GM19455 (cell line): ENCODE data around the gene TSPAN31.
"Not testable (repeated sequence)": the region's sequence is repeated elsewhere in the genome, so short reads cannot be mapped to it uniquely, and the experiment has no call there.

ENCODE experiments used
- ATAC-seq: cut with Tn5 transposase; IDR thresholded peaks from one replicate; pipeline ENCODE4 v1.9.1; 2021; ENCODE audit not compliant: unreplicated experiment

The TSPAN31 gene

DNA sequence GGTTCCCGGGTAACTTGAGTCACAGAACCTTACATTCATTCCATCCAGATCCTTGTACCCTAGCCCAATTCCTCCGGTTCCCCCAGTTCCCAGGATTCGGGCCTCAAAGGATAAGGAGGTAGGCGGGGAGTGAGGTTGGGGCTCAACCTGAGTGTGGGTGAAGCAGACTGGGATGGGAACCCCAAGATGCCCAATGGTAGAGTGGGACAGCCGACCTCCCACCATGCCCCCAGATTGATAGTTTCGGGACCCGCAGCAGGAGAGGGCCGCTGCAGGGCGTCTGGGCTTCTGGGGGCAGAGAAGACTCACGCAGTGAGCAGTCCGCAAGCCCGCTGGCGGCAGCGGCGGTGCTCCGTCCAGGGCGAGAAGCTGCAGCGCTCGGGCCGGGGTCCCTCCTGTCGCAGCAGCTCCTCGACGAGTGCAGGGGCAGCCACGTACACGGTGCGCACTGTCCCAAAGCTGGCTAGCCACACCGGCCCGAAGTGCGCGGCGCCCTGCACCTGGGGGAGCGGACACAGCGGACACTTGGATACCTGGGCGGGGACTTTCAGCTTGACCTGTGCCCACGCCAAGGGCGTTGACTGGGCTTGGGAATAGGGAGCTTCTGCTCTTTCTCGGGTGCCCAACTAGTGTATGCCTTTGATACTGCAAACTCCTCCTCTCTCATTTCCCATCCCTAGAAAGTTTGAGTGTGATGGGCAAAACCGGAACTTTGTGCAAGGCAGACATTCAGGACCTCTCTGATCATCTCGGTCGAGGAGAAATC, 21.0 kb downstream of the TSPAN31 start:
- ATAC-seq: no peak

DNA sequence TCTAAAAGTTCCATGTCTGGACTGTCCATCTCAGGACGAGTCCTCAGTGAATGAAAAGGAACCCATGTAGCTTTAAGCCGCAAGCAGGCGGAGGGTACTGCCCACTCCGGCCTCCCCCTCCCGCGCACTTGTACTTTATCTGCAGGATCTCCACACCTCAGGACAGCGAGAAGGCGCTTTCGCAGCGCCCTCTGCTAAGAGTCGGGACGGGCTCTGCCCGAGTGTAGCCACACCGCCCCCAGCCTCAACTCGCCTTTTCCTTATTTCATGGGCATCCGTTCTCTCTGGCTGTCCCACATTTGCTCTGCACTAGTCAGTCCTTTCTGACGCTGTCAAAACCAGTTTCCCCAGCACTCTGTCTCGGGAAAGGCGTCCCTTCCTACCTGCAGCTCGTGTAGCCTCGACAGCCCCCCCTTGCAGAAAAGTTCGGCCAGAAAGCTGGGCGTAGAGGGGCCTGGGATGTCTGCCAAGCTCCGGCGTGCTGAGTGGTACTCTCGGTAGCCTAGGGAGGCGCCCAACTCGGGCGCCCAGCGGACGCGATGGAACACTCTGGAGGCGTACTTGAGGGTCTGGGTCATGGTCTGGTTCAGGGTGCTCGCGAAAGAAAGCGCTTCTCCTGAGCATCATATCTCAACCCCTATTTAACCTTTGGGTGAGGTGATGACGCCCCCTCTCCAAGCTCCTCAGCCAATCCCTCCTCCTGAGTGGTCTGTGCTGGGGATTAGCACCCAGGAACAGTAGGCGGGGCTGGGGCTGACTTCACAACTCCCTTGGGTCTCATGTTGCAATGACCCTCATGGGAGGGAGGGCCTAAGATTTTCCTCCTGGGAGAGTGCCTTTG, 21.8 kb downstream of the TSPAN31 start, which contains the start of gene CYP27B1:
CYP27B1 (minus strand) TSS at position 615 of the 841 bp plus-strand sequence; CDS start at position 578, 37 bp downstream.
- no peak for ATAC-seq

DNA sequence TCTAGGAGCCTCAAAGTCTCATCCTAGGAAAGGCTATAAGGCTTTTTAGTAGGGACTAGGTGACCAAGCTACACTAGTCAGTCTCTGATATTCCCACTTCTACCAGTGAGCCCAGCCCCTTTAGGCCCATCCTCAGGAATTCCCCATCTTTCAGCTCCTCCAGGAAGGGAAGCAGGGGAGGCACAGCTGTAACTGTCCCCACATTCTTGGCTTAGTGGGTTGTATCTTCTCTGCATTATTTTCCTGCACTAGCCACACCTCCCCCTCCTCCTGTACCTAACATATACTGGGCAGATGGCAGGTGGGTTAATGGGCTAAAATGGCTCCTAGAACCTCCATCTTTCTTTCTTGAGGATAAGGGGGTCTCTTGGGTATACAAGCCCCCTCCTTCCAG, 22.5 kb downstream of the TSPAN31 start:
- no peak for ATAC-seq

DNA sequence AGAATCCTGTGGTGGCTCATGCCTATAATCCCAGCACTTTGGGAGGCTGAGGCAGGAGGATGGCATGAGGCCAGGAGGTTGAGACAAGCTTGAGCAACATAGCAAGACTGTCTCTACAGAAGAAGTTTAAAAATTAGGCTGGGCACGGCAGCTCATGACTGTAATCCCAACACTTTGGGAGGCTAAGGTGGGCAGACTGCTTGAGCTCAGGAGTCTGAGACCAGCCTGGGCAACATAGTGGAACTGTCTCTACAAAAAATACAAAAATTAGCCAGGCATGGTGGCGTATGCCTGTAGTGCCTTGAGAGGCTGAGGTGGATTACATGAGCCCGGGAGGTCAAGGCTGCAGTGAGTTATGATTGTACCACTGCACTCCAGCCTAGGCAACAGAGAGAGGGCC, 23.0 kb downstream of the TSPAN31 start:
- ATAC-seq: no peak

DNA sequence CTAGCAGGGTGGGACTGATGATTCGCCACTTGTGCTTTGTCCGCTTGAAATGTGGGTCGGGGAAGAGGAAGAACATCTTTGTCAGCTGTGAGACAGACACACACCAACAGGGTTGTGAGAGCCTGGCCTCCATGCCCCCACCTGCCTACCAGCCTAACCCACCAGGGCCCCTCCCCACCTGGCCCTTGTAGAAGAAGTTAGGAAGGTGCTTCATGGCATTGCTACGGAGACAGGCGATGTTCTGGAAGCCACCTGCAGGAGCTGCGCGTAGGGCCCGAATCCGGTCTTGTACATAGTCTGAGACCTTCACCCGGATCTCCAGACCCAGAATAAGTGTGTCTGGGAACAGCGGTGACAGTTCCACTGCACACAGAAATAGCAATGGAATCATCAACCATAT, 24.8 kb downstream of the TSPAN31 start:
- ATAC-seq: no peak

DNA sequence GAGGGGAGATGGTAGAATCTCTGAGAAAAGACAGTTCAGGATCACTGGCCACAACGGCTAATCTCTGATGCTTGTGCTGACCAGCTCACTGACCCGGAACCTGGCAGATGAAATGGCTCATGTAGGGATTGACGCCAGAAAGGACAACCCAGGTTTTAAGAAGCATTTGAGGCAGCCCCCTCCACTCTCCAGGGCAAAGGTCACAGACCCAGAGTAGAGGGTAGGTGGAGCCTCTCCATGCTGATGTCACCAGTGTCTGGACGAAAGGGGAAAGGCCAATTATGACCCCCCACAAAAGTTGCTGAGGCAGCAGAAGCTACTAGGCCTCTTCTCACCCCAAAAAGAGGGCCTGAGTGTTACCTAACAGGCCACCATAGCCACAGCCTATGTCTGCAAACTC, 25.9 kb downstream of the TSPAN31 start:
- ATAC-seq: no peak

DNA sequence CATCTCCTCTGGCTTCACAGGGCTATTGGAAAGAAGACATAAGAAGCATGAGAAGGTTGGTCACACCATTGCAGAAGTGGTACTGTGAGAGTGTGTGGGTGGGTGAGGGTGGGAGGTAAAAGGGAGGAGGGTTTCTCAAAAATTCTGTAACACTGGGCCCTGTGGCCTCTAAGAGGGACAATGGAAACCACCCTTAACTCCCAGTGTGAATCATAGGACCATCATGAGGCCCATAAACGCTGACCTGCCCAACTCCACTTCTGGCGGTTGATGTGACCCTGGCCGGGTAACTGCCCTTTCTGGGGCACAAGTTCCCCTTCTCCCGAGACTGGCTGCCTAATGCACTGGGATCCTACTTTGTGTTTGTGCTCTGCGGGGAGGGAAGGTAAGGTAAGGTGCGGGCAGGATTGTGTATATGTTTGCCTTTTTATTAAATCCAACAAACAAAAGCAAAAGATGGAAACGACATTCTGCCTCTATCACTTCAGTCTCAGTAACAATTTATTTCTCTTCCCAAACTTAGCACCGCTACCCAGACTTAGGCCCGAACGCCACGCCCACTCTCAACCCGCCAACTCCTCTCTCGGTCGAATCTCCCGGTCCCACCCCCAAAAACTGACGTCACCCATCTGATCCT, 26.5 kb downstream of the TSPAN31 start:
- peak; percentile 71 for ATAC-seq

DNA sequence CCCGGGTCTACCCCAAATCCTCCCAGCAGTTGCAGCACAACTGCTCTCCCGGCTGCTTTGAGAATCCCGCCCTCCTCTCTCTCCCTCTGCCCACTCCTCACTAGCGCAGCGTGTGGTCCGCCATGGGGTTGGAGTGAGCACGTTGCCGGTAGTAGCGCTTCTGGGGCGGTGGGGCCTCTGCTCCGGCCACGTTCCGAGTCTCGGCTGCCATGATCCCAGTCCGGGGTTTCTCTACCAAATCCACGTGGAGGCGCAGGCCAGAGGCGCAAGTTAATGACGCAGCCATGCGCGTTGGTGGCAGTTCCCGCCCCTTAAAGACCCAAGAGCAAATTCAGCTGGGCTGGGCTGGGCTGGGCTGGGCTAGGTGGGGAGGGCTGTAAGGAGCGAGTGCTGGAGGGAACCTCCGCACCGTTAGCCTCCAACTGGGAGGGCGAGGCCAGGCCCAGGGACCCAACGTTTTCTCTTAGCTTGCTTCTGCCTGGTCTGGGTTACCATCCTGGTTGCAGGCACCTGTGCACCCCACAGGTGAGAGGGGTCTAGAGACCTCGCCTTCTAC, 27.1 kb downstream of the TSPAN31 start, which contains the start of gene METTL1:
METTL1 (minus strand) TSS at position 233 of the 556 bp plus-strand sequence; CDS start at position 211, 22 bp downstream.
- ATAC-seq: peak; percentile 82

DNA sequence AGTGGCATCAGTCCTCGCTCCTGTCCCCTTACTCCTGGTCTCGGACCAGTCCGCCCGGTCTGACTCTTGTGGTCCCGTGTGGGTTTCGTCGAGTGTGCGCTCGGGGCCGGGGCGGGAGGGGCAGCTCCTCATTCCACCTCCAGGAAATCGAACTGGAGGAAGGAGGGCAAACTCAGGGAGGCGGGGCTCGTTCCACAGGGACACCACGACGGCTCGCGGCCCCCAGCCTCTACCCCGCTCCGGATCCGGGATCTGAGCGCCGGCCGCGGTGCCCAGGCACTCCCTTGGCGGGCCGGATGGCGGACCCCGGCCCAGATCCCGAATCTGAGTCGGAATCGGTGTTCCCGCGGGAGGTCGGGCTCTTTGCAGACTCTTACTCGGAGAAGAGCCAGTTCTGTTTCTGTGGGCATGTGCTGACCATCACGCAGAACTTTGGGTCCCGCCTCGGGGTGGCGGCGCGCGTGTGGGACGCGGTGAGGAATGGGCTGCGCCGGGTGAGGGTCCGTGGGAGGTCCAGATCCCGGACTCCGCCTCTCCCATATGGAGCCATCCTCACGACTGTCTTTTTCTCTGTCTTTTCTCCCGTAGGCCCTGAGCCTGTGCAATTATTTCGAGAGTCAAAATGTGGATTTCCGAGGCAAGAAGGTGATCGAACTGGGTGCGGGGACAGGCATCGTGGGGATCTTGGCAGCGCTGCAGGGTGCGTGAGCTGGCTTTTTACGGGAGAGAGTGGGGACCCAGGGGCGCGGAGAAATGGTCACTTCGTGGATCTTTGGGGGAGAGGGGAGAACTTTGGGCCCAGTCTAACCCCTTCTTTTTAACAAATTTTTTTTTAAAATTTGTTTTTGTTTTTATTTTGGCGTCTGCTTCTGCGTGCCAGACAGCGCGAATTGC, 27.8 kb downstream of the TSPAN31 start, which contains the start of gene EEF1AKMT3:
EEF1AKMT3 (plus strand) TSS at position 186 of the 894 bp plus-strand sequence; CDS start at position 297, 111 bp downstream.
- ATAC-seq: peak; percentile 29

DNA sequence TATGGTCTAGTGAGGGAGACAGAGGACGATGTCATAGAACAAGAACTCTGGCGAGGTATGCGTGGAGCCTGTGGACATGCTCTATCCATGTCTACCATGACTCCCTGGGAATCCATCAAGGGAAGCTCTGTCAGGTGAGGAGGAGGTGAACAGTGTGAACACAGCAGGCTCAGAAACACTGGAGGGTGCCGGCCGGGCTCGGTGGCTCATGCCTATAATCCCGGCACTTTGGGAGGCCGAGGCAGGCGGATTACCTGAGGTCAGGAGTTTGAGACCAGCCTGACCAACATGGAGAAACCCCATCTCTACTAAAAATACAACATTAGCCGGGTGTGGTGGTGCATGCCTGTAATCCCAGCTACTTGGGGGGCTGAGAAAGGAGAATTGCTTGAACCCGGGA, 29.8 kb downstream of the TSPAN31 start:
- ATAC-seq: not testable (repeated sequence)

DNA sequence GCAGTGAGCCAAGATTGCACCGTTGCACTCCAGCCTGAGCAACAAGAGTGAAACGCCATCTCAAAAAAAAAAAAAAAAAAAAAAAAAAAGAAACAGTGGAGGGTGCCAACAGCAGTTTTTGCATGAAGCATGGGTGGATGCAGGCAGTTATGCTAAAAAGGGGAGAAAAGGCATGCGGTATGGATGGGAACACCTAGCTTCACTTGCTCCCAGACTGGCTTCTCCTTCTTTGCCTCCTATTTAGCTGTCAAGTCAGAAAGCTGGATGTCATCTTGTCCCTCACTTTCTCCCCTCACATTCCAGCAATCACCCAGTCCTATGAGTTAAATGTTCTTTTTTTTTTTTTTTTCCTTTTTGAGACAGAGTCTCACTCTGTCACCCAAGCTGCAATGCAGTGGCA, 30.2 kb downstream of the TSPAN31 start:
- ATAC-seq: no peak

DNA sequence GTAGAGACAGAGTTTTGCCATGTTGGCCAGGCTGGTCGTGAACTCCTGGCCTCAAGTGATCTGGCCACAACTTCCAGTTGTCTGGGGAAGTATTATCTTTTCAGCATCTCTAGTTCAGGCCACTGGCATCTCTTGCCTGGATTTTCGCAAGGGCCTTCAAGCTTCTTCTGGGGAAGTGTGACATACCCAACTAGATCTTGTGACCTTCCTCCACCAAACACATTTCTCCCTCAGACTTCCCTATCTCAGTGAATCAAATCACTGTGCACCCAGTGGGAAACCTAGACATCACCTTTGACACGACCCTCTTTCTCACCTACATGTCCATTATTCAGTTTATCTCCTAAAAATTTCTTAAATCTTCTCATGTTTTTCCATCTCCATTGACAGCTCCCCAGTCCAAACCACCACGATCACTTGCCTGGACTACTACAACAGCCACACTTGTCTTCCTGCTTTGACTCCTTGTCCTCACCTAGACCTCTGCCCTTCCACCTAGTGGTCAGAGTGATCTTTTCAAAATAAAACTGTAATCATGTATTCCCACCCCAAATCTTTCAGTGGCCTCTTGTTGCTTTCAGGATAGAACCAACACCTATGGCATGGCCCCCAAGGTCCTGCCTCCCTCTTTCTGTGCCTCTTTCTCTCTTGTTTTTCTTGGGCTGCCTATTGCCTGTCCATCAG, 30.9 kb downstream of the TSPAN31 start:
- no peak for ATAC-seq

DNA sequence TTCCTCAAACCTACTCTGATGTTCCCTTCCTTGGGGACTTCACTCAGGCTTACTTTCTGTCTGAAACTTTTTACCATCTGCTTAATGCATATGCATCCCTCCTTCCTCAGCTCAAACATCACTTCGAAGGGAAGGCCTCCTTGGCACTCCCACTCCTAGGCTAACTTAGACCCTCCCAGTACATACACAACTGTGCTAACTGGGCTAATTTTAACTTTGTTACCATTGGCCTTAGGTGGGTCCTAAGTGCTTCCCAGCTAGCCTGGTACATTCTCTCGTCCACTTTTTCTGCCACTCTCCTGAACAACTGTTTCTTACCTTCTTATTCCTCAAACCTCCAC, 31.4 kb downstream of the TSPAN31 start:
- no peak for ATAC-seq

DNA sequence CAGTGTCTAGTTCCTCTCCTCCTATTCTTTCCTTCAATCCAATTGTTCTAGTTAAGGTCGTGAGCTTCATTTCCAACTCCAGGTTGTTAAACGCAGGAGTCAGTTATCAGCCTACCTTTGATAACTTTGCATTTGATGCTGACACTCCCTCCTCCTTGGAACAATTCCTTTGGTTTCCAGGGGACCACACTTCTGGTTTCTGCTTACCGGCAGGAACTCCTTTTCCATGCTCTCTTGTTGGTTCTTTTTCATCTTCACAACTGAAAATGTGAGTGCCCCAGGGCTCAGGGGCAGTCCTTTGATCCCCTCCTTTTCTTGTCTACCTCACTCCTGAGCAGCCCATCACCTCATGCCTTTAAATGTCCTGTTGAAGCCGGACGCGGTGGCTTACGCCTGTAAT, 32.5 kb downstream of the TSPAN31 start:
- no peak for ATAC-seq

DNA sequence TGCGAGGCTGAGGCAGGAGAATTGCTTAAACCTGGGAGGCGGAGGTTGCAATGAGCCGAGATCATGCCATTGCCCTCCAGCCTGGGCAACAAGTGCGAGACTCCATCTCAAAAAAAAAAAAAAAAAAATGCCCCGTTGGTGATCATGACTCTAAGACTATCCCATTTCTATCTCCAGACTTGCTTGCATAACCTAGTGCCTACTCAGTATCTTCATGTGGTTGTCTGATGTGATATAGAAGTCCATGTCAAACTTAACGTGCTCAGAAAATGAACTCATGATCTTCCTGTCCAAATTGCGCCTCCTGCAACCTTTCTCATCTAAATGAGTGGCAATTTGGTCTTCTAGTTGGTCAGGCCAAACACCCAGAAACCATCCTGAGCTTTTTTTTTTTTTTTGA, 33.1 kb downstream of the TSPAN31 start:
- ATAC-seq: no peak

DNA sequence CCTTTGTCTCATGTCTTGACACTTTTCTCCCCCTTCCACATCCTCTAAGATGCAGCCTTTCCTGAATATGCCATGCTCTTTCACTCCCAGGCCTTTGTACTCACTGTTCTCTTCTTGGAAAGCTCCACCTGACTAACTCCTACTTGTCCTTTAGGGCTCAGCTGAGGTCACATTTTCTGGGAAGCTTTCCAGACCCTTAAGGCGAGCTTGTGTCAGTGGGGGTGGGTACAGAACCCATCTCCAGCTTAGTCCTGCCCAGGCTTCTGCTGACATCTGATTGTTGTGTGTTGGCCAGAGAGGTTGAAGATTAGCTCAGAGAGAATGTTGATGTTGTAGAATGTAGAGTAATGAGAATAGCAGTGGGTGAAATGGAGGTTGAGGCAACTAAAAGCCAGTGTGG, 34.9 kb downstream of the TSPAN31 start:
- ATAC-seq: no peak

DNA sequence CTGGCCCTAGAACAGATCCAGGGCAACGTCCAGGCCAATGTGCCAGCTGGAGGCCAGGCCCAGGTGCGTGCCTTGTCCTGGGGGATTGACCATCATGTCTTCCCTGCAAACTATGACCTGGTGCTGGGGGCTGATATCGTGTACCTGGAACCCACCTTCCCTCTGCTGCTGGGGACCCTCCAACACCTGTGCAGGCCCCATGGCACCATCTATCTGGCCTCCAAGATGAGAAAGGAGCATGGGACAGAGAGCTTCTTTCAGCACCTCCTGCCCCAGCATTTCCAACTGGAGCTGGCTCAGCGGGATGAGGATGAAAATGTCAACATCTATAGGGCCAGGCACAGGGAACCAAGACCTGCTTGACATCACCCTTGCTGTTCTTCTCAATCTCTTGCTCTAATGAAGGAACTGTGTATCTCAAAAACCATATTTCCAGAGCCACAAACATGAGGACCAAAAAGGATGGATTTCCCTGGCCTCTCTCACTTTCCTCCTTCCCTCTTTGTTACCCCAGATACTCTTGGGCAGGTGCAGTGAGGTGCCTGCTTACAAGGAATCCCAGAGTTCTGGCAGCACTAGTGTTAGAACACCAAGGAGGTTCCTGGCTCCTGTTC, 35.6 kb downstream of the TSPAN31 start:
- ATAC-seq: no peak

DNA sequence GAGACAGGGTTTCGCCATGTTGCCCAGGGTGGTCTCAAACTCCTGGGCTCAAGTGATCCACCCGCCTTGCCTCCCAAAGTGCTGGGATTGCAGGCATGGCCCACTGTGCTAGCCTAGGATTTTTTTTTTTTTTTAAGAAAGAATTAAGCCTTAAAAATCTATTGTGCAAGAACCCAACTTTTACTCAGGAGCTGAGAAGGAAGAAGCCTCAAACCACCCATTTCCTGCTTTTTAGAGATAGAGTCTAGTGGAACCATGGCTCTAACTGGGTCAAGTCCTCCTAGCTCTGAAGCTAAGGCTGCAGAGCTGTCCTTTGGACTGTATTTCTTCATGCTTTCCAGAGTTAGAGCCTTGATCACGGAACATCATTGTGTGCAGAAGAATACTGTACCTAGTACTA, 36.4 kb downstream of the TSPAN31 start:
- no peak for ATAC-seq

DNA sequence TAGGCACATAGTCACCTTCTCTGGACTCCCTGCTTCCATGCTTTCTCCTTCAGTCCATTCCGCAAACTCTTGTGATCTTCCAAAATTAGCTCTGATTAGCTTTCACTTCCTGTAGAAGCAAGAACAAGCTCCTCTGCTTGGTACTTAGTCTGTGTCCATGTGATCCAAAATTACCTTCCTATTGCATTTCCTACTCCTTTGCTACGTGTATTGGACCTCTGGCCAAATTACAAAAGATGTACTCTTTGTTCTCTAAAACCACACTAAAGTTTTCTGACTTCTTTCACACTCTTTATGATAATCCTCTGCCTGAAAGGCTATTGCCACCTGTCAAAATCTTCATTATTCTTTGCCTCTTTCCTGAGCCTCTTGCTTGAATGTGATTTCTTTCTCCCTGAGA, 37.0 kb downstream of the TSPAN31 start:
- ATAC-seq: no peak
